ENCODE measurements around the gene FSTL4. TPM values are rescaled to one million over a fixed set of nuclear protein-coding genes. Genes with fewer than 3 reads are reported as not detected.
"Not testable (repeated sequence)": the region's sequence is repeated elsewhere in the genome, so short reads cannot be mapped to it uniquely, and the experiment has no call there.

FSTL4 gene
- total RNA-seq, 1 experiment from 2014 or later: not detected

DNA sequence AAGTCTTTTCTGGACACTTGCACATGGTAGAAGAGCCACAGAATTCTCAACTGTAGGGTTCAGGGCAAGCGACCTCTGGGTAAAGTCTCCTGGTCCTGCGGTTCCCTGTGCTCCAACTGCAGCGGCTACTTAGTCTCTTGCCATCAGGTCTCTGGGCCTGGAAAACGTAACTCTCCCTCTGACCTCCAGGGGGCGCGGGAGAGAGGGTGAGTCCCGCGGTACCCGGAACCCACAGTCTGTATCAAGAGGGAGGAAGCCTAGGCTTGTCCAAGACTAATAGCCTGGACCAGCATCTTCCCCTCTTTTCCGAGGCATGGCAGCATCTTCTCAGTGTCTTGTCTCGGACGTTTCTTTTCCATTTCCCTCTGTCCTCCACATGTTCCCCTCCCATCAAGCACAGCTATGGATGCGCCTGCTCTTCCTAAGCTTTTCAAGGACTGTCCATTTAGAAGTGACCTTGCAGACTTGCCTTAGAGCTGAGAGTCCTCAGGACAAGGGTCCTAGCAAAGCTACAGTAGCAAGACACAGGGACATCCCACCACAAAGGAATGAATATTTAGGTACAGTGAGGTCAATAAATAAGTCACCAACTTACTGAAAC, 59.3 kb downstream of the FSTL4 start:
- peak; percentile 49 for DNase-seq (ENCODE audit: low read depth)

GRCh38 chr5:133546500-133546899, 65.8 kb downstream of the FSTL4 start:
- no peak for DNase-seq (ENCODE audit: low read depth)

GRCh38 chr5:133544346-133544745, 68.0 kb downstream of the FSTL4 start:
- DNase-seq (ENCODE audit: low read depth): no peak

GRCh38 chr5:133539818-133540217, 72.5 kb downstream of the FSTL4 start:
- no peak for DNase-seq (ENCODE audit: low read depth)

GRCh38 chr5:133538718-133539117, 73.6 kb downstream of the FSTL4 start:
- DNase-seq (ENCODE audit: low read depth): no peak

GRCh38 chr5:133535241-133535929, 77.0 kb downstream of the FSTL4 start:
- not testable (repeated sequence) for DNase-seq (ENCODE audit: low read depth)

GRCh38 chr5:133534566-133534965, 77.8 kb downstream of the FSTL4 start:
- DNase-seq (ENCODE audit: low read depth): no peak

DNA sequence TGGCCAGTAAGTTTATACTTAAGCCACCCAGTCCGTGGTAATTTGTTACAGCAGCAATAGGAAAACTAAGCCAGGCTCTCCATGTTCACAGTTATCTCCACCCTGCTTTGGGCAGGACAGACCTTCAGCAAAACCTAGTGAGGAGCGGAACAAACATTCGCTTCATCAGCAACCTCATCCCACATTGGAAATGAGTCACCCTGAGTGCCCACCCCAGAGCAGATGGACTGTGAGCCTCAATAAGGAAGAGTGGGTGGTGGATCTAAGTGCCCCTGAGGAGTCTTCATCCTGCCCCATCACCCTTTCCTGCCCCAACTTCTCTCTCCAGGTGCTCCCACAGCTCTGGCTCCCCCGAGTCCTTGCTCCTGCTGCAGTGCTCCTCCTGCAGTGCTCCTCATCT, 78.8 kb downstream of the FSTL4 start:
- DNase-seq (ENCODE audit: low read depth): no peak

- DNase-seq (ENCODE audit: low read depth): no peak
These were observed 80.7 kb downstream of the FSTL4 start for GRCh38 chr5:133531594-133531993.

DNA sequence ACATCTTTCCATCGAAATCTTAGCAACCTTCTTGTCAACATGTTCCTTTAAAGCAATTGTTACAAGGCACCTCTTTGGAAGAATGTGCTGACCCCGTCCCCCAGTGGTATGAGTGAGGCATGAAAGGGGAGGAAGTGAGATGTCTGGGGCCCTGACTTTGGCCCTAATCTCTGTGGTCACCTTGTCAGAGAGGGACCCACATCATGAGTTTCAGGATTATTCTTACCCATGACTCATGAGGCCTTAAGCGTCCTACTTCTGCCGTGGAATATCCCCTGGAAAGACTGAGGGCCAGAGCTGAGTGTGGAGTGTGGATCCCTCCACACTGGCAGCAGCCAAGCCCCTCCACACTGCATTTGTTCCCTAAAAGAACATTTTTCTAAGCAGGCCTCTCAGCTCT, 81.2 kb downstream of the FSTL4 start:
- no peak for DNase-seq (ENCODE audit: low read depth)

GRCh38 chr5:133530270-133530669, 82.1 kb downstream of the FSTL4 start:
- no peak for DNase-seq (ENCODE audit: low read depth)

DNA sequence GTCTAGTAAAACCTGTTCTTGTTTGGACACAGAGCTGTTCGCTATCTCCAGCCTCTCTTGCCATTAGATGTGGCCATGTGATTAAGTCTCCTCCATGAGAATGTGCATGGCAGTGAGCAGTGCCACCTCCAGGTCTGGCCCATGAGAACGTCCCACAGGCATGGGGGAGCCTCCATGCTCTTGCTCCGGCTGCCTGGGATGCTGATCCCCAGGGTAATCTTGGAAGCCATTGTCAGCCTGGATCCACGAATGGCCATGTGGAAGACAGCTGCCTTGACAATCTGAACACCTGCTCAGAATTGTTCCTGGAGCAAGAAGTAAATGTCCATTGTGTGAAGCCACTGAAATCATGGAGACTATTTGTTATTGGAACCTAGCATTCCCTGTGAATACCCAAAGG, 83.5 kb downstream of the FSTL4 start:
- no peak for DNase-seq (ENCODE audit: low read depth)

DNA sequence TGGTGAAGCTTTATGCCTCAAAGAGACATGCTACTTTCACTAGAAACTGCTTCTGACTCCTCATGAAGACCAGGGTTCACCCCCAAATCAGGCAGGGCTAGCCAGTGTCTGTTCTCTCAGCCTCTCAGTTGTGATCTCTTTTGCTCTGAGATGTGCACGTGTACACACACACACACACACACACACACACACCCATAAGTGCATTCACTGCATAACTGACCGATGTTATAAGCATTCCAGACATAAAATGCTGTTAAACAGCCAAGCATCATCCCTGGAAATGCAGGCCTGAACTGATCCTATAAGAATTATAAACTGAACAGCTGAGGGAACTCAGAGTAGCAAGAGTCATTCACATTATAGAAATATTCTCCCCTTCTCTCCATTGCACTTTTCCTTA, 85.0 kb downstream of the FSTL4 start:
- DNase-seq (ENCODE audit: low read depth): no peak

- DNase-seq (ENCODE audit: low read depth): no peak
These were observed 86.0 kb downstream of the FSTL4 start for GRCh38 chr5:133526368-133526767.

GRCh38 chr5:133525126-133525525, 87.2 kb downstream of the FSTL4 start:
- no peak for DNase-seq (ENCODE audit: low read depth)

GRCh38 chr5:133524666-133525065, 87.7 kb downstream of the FSTL4 start:
- no peak for DNase-seq (ENCODE audit: low read depth)

GRCh38 chr5:133523961-133524586, 88.3 kb downstream of the FSTL4 start:
- DNase-seq (ENCODE audit: low read depth): no peak

- peak; percentile 6 for DNase-seq (ENCODE audit: low read depth)
These were observed 89.2 kb downstream of the FSTL4 start for GRCh38 chr5:133523013-133523658.

GRCh38 chr5:133521801-133522200, 90.5 kb downstream of the FSTL4 start:
- DNase-seq (ENCODE audit: low read depth): no peak

DNA sequence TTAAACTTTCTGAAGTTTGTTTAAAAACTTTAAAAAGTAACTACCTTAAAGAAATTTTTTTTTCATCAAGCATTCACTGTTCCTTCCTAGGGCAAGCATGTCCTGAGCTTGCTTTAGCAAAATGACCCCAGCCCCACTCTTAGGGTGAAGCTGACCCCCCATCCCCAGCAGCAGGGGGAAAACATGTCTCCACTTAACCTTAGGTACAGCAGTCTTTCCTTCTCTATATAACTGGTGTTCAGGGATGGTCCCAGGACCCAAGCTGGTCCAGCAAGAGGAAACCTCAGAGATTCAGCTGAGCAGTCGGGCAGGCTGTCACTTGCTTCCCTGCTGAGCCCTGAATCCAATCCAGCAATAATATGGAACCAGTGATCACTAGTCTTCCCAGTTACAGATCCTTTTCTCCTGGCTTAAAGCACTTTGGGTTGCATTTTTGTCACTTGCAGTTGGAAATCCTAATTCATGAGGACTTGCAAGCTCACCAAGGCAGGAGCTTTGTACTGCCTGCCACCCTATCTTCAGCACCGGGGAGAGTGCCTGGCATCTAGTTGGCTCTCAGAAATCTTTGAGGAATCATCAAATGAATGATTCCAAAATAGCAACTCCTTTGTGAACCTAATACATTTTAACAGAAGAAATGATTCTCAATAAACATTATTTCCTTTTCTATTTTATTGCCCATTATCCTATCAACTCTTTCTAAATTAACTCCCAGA, 91.2 kb downstream of the FSTL4 start:
- DNase-seq (ENCODE audit: low read depth): no peak

DNA sequence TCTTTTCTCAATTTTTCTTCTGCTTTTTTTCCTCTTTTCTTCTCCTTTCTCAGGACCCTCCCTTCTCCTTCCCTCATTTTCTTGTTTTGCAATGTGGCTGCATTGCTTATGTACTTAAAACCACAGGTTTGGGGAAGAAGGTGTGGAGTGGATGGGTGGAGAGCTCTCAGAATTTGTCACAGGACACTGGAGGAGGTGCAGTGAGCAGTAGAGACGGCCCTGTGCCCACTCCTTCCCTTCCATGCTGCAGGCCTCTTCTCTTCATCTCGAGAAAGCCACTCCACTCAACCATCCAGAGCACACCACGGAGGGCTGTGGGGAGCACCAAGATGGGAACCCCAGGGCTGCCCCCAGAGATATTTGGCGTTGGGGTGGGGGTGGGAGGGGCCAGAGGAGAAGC, 92.3 kb downstream of the FSTL4 start:
- no peak for DNase-seq (ENCODE audit: low read depth)

- DNase-seq (ENCODE audit: low read depth): no peak
These were observed 93.2 kb downstream of the FSTL4 start for GRCh38 chr5:133519191-133519590.
